DOHH2 (cell line): ENCODE data around the gene CCNYL1.

Experiments
- H3F3A ChIP-seq: fragments of 200-600 bp; sonication (generic), shearing (Covaris generic); 2 replicates; pipeline ENCODE4 v1.6.0; 2016; ENCODE audit warnings: antibody characterized with exemption, mild to moderate bottlenecking; ENCODE audit not compliant: control insufficient read depth, insufficient read depth
- H3K27ac ChIP-seq: fragments of 200-600 bp; sonication (generic); 2 replicates; pipeline ENCODE4 v1.5.1; 2014; ENCODE audit warnings: low read depth, mild to moderate bottlenecking, low read length, moderate library complexity
- H3K27me3 ChIP-seq: fragments of 200-600 bp; sonication (generic); 2 replicates; pipeline ENCODE4 v1.6.1; 2014; ENCODE audit warnings: mild to moderate bottlenecking, low read length, mixed read lengths; ENCODE audit not compliant: control insufficient read depth
- H3K36me3 ChIP-seq: fragments of 200-600 bp; sonication (generic); 2 replicates; pipeline ENCODE4 v1.6.1; 2014; ENCODE audit warnings: mild to moderate bottlenecking, low read length, moderate library complexity, mixed read lengths; ENCODE audit not compliant: control insufficient read depth
- H3K4me1 ChIP-seq: fragments of 200-600 bp; sonication (generic); 2 replicates; pipeline ENCODE4 v1.6.1; 2014; ENCODE audit warnings: mild to moderate bottlenecking, low read length, mixed read lengths; ENCODE audit not compliant: control insufficient read depth
- H3K4me2 ChIP-seq: fragments of 200-600 bp; sonication (generic); 2 replicates; pipeline ENCODE4 v1.6.0; 2014; ENCODE audit warnings: mild to moderate bottlenecking, low read length, moderate library complexity
- H3K4me3 ChIP-seq: fragments of 200-600 bp; sonication (generic); 2 replicates; pipeline ENCODE4 v1.5.1; 2014; ENCODE audit warnings: mild to moderate bottlenecking, low read length, mixed read lengths
- H3K79me2 ChIP-seq: fragments of 200-600 bp; sonication (generic); 2 replicates; pipeline ENCODE4 v1.6.1; 2014; ENCODE audit warnings: mild to moderate bottlenecking, low read length, mixed read lengths; ENCODE audit not compliant: control insufficient read depth
- H3K9me2 ChIP-seq: fragments of 200-600 bp; sonication (generic); replicated peaks from 2 replicates; pipeline ENCODE4 v1.6.1; 2014; ENCODE audit warnings: mild to moderate bottlenecking, low read length, mixed read lengths; ENCODE audit not compliant: control insufficient read depth
- H3K9me3 ChIP-seq: fragments of 200-600 bp; sonication (generic); 2 replicates; pipeline ENCODE4 v1.6.1; 2014; ENCODE audit warnings: antibody characterized with exemption, low read length, mixed read lengths; ENCODE audit not compliant: control insufficient read depth, insufficient read depth
- H4K20me1 ChIP-seq: fragments of 200-600 bp; sonication (generic); 2 replicates; pipeline ENCODE4 v1.6.0; 2014; ENCODE audit warnings: low read depth, mild to moderate bottlenecking, antibody characterized with exemption, low read length, moderate library complexity; ENCODE audit not compliant: control insufficient read depth, insufficient read depth
- CTCF ChIP-seq: fragments of 200-600 bp; sonication (generic); IDR thresholded peaks from one replicate; pipeline ENCODE4 v1.5.1; 2014; ENCODE audit warnings: antibody characterized with exemption, mild to moderate bottlenecking, low read depth, low read length; ENCODE audit not compliant: poor library complexity, severe bottlenecking
- EZH2phosphoT487 ChIP-seq: fragments of 200-600 bp; sonication (generic); IDR thresholded peaks from 2 replicates; pipeline ENCODE4 v1.6.1; 2017; ENCODE audit warnings: borderline replicate concordance, mild to moderate bottlenecking, antibody characterized with exemption, low read length, moderate library complexity, mixed read lengths

The CCNYL1 gene

GRCh38 chr2:207796585-207797350 lies 85.3 kb downstream of the CCNYL1 start:
- no peaks in the 10 kb centered on the region for H3K9me2 ChIP-seq
- H3K9me3 ChIP-seq: no peaks in the 10 kb centered on the region
- H3K27me3 ChIP-seq: 0 out of 2 replicates have a peak, but pooled peaks cover 2% of the 10 kb centered on the region
- TF ChIP-seq EZH2phosphoT487 (no peak), CTCF (no peak)
- no peak overlapping the region for H3K4me2 ChIP-seq
- no peak overlapping the region for H3K4me3 ChIP-seq
- no peaks in the 10 kb centered on the region for H4K20me1 ChIP-seq
- no peaks in the 10 kb centered on the region for H3K36me3 ChIP-seq
- no peak overlapping the region for H3K27ac ChIP-seq
- H3K4me1 ChIP-seq: peaks cover 4% of the 10 kb centered on the region
- H3K79me2 ChIP-seq: no peaks in the 10 kb centered on the region
- no peaks in the 10 kb centered on the region for H3F3A ChIP-seq

DNA sequence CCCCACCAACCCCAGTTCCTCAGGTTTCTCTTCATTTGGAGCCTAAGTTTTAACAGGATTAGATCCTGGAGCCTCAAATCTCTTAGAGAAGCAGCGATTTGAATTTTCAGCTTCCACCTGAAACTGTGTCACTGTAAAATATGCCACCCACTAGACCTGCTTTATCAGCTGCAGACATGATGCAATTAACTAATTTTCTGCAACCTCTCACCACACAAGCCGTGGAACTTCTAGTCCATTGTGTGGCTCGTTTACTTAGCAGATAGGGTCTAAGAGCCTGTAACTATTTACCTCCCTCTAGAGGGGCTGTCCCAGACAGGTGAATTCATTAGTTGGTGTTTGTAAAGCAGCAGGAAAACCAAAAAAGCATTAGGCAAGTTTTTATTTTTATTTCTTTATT lies 89.8 kb downstream of the CCNYL1 start:
- Histone ChIP-seq H3F3A (no peaks in the 10 kb centered on the region), H3K9me3 (no peaks in the 10 kb centered on the region), H4K20me1 (no peaks in the 10 kb centered on the region), H3K4me3 (no peak overlapping the region), H3K36me3 (no peaks in the 10 kb centered on the region), H3K27me3 (no peaks in the 10 kb centered on the region), H3K4me2 (no peak overlapping the region), H3K27ac (no peak overlapping the region), H3K79me2 (no peaks in the 10 kb centered on the region), H3K4me1 (no peaks in the 10 kb centered on the region), H3K9me2 (no peaks in the 10 kb centered on the region)
- TF ChIP-seq EZH2phosphoT487 (no peak), CTCF (no peak)

- no peak for TF ChIP-seq CTCF
- no peak for TF ChIP-seq EZH2phosphoT487
Measured at GRCh38 chr2:207802650-207803049, 91.2 kb downstream of the CCNYL1 start.

More at GRCh38 chr2:207802650-207803049, 91.2 kb downstream of the CCNYL1 start:
- H3K4me3 ChIP-seq: no peak overlapping the region
- H3K27ac ChIP-seq: no peak overlapping the region
- H3K9me3 ChIP-seq: no peaks in the 10 kb centered on the region
- H3K4me2 ChIP-seq: no peak overlapping the region
- H4K20me1 ChIP-seq: no peaks in the 10 kb centered on the region
- no peaks in the 10 kb centered on the region for H3K4me1 ChIP-seq
- H3F3A ChIP-seq: no peaks in the 10 kb centered on the region
- no peaks in the 10 kb centered on the region for H3K36me3 ChIP-seq
- no peaks in the 10 kb centered on the region for H3K27me3 ChIP-seq
- no peaks in the 10 kb centered on the region for H3K79me2 ChIP-seq
- H3K9me2 ChIP-seq: no peaks in the 10 kb centered on the region
